Measurements from ENCODE around the gene SRRM4.

The SRRM4 gene

DNA sequence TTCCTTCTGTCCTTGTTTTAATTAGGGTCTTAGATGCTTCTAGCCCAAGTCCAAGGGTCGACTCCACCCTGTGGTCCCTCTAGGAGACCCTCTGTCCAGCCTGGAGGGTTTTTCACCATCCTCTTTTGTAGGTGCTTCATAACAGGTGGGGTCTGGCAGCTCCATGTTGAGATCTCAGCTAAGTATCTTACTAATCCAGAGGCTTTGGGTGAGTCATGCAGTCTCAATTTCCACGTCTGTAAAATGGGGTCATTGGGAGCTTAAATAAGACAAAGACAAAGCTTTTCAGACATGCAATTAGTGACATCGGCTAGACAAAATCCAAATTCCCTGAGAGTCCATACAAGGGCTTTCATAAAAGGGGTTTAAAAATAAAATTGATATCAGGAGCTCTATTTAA, 200.6 kb downstream of the SRRM4 start:
- H3K9me3 ChIP-seq (ENCODE audit: control insufficient read depth, insufficient read depth, low read length), result no peaks in the 10 kb centered on the region
- no peaks in the 10 kb centered on the region for H3K27me3 ChIP-seq (ENCODE audit: control insufficient read depth, low read length)
- no peak overlapping the region for H3K27ac ChIP-seq (ENCODE audit: low read depth, low read length)
- TF ChIP-seq EZH2phosphoT487 (IDR thresholded peaks at IDR 0.05; ENCODE audit: borderline replicate concordance, low read length), result no peak
- no peak for TF ChIP-seq CTCF (IDR thresholded peaks at IDR 0.05; ENCODE audit: low read depth, low read length, poor library complexity, severe bottlenecking)
- no peaks in the 10 kb centered on the region for H4K20me1 ChIP-seq (ENCODE audit: control insufficient read depth, insufficient read depth, low read depth, low read length)
- no peaks in the 10 kb centered on the region for H3F3A ChIP-seq (ENCODE audit: control insufficient read depth, insufficient read depth)
- no peaks in the 10 kb centered on the region for H3K79me2 ChIP-seq (ENCODE audit: control insufficient read depth, low read length)
- no peak overlapping the region for H3K4me2 ChIP-seq (ENCODE audit: low read length)
- H3K36me3 ChIP-seq (ENCODE audit: control insufficient read depth, low read length), result no peaks in the 10 kb centered on the region
- no peaks in the 10 kb centered on the region for H3K9me2 ChIP-seq (replicated peaks; ENCODE audit: control insufficient read depth, low read length)
- no peak overlapping the region for H3K4me3 ChIP-seq (ENCODE audit: low read length)
- H3K4me1 ChIP-seq (ENCODE audit: control insufficient read depth, low read length), result no peaks in the 10 kb centered on the region

- no peak for TF ChIP-seq CTCF (IDR thresholded peaks at IDR 0.05; ENCODE audit: low read depth, low read length, poor library complexity, severe bottlenecking)
- no peaks in the 10 kb centered on the region for H3K9me2 ChIP-seq (replicated peaks; ENCODE audit: control insufficient read depth, low read length)
- H3K27ac ChIP-seq (ENCODE audit: low read depth, low read length), result no peak overlapping the region
- no peaks in the 10 kb centered on the region for H3K27me3 ChIP-seq (ENCODE audit: control insufficient read depth, low read length)
- no peaks in the 10 kb centered on the region for H3K36me3 ChIP-seq (ENCODE audit: control insufficient read depth, low read length)
- H3K4me3 ChIP-seq (ENCODE audit: low read length), result no peak overlapping the region
- H3F3A ChIP-seq (ENCODE audit: control insufficient read depth, insufficient read depth), result no peaks in the 10 kb centered on the region
- no peaks in the 10 kb centered on the region for H3K9me3 ChIP-seq (ENCODE audit: control insufficient read depth, insufficient read depth, low read length)
- H3K4me2 ChIP-seq (ENCODE audit: low read length), result no peak overlapping the region
- no peaks in the 10 kb centered on the region for H3K79me2 ChIP-seq (ENCODE audit: control insufficient read depth, low read length)
- no peaks in the 10 kb centered on the region for H4K20me1 ChIP-seq (ENCODE audit: control insufficient read depth, insufficient read depth, low read depth, low read length)
- H3K4me1 ChIP-seq (ENCODE audit: control insufficient read depth, low read length), result no peaks in the 10 kb centered on the region
Measured at GRCh38 chr12:119182701-119183493, 201.6 kb downstream of the SRRM4 start.

DNA sequence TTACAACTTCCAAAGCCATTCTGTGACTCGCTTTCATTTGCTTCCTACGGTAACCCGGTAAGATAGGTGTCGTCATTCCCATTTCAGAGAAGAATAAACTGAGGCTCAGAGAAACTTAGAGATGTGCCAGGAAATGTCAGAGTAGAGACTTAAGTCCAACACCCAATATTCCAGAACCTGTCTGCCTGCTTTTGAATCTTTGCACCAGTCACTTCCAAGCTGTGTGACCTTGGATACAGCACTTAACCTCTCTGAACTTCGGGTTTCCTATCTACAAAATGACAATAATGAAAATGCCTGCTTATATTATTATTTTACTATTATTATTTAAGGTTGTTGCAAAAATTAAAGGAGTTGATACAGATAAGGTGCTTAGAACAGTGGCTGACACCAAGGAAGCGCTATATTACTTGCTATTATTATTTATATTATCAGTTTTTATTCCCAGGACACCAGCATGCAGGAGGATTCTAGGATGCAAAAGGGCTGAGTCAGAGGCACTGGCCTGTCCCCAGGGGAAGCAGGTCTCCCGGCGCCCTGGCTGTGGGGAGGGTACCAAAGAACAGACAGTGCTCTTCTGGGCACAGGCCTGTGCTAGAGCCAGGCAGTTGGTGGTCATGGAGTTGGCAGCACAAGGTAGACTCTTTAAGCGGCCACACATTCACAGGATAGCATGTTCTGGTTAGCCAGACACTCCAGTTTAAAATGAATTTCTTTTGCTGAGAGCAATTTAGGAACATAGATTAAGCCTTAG, 202.8 kb downstream of the SRRM4 start:
- no peaks in the 10 kb centered on the region for H3K9me2 ChIP-seq (replicated peaks; ENCODE audit: control insufficient read depth, low read length)
- H3K27me3 ChIP-seq (ENCODE audit: control insufficient read depth, low read length), result no peaks in the 10 kb centered on the region
- no peak overlapping the region for H3K4me3 ChIP-seq (ENCODE audit: low read length)
- no peaks in the 10 kb centered on the region for H4K20me1 ChIP-seq (ENCODE audit: control insufficient read depth, insufficient read depth, low read depth, low read length)
- H3K36me3 ChIP-seq (ENCODE audit: control insufficient read depth, low read length), result no peaks in the 10 kb centered on the region
- H3K27ac ChIP-seq (ENCODE audit: low read depth, low read length), result no peak overlapping the region
- H3K4me2 ChIP-seq (ENCODE audit: low read length), result no peak overlapping the region
- no peaks in the 10 kb centered on the region for H3F3A ChIP-seq (ENCODE audit: control insufficient read depth, insufficient read depth)
- H3K4me1 ChIP-seq (ENCODE audit: control insufficient read depth, low read length), result no peaks in the 10 kb centered on the region
- H3K9me3 ChIP-seq (ENCODE audit: control insufficient read depth, insufficient read depth, low read length), result no peaks in the 10 kb centered on the region
- no peaks in the 10 kb centered on the region for H3K79me2 ChIP-seq (ENCODE audit: control insufficient read depth, low read length)
- no peak for TF ChIP-seq CTCF (IDR thresholded peaks at IDR 0.05; ENCODE audit: low read depth, low read length, poor library complexity, severe bottlenecking)
- no peak for TF ChIP-seq EZH2phosphoT487 (IDR thresholded peaks at IDR 0.05; ENCODE audit: borderline replicate concordance, low read length)

All from DOHH2 (cell line).